GM12892 (cell line): ENCODE measurements around the gene ZFR.

Experiments
- POLR2A ChIP-seq: IDR thresholded peaks from 2 replicates; pipeline ENCODE4 v1.6.1; 2011; ENCODE audit warnings: low read depth, low read length, control low read depth
- TAF1 ChIP-seq: IDR thresholded peaks from 2 replicates; pipeline ENCODE4 v1.6.1; 2011; ENCODE audit warnings: low read depth, mild to moderate bottlenecking, control low read depth, low read length, borderline replicate concordance

- TF ChIP-seq POLR2A: no peak
- no peak for TF ChIP-seq TAF1
These were observed 16.2 kb upstream of the ZFR start for GRCh38 chr5:32460702-32461101.
